GM19035 (cell line): ENCODE measurements around the gene FGFR1OP2.
A peak's percentile ranks its signal among the peaks of the same experiment; 100 is the strongest.

ENCODE experiments used
- ATAC-seq: cut with Tn5 transposase; IDR thresholded peaks from one replicate; pipeline ENCODE4 v1.9.1; 2021; ENCODE audit not compliant: unreplicated experiment

Gene FGFR1OP2

GRCh38 chr12:27001663-27002062 is 63.4 kb downstream of the FGFR1OP2 start:
- ATAC-seq: no peak

GRCh38 chr12:27002141-27002540 is 63.9 kb downstream of the FGFR1OP2 start:
- no peak for ATAC-seq

GRCh38 chr12:27003421-27004381 is 65.4 kb downstream of the FGFR1OP2 start:
- ATAC-seq: no peak

GRCh38 chr12:27005495-27005894 is 67.2 kb downstream of the FGFR1OP2 start:
- no peak for ATAC-seq

GRCh38 chr12:27006797-27007467 is 68.7 kb downstream of the FGFR1OP2 start:
- no peak for ATAC-seq

GRCh38 chr12:27008081-27008480 is 69.8 kb downstream of the FGFR1OP2 start:
- no peak for ATAC-seq

GRCh38 chr12:27009881-27010301 is 71.6 kb downstream of the FGFR1OP2 start:
- ATAC-seq: no peak

GRCh38 chr12:27012239-27012981 is 74.1 kb downstream of the FGFR1OP2 start:
- no peak for ATAC-seq

- no peak for ATAC-seq
Measured at GRCh38 chr12:27012982-27013255, 74.6 kb downstream of the FGFR1OP2 start.

- ATAC-seq: peak; percentile 22
Measured at GRCh38 chr12:27013611-27014084, 75.4 kb downstream of the FGFR1OP2 start.

GRCh38 chr12:27014085-27014858 is 76.0 kb downstream of the FGFR1OP2 start, which contains the start of gene TM7SF3:
TM7SF3 (minus strand) TSS chr12:27014384; CDS start chr12:27014168, 216 bp downstream.
- ATAC-seq: peak; percentile 80

- no peak for ATAC-seq
Measured at GRCh38 chr12:27014859-27015729, 76.8 kb downstream of the FGFR1OP2 start.

- ATAC-seq: no peak
Measured at GRCh38 chr12:27015730-27016076, 77.4 kb downstream of the FGFR1OP2 start.
